NCI-H1436 (cell line): ENCODE results near the gene MXD4.
"Not testable (repeated sequence)": the region's sequence is repeated elsewhere in the genome, so short reads cannot be mapped to it uniquely, and the experiment has no call there.

ENCODE experiments used
- DNase-seq: peaks from one replicate; lab custom pipeline; 2025; lab: John Stamatoyannopoulos, UW

MXD4 gene

GRCh38 chr4:2219233-2219760, 42.6 kb downstream of the MXD4 start:
- no peak for DNase-seq

DNA sequence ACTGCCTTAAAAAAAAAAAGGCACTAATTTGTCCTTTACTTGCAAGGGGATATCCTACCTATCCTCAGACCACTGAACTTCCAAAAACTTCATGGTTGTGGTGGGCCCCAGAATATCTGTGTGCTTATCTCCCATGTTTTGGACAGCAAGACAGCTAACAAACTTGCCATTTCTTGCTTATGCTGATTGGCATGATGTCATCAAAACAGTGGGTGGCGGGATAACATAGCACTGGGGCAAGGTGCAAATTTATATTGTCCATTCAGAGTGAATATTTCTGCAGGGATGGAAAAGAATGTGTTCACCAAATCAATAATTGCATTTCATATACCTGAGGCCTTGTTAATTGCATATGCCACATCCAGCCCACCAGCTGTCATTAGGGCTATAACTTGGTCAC, 43.5 kb downstream of the MXD4 start:
- no peak for DNase-seq

DNA sequence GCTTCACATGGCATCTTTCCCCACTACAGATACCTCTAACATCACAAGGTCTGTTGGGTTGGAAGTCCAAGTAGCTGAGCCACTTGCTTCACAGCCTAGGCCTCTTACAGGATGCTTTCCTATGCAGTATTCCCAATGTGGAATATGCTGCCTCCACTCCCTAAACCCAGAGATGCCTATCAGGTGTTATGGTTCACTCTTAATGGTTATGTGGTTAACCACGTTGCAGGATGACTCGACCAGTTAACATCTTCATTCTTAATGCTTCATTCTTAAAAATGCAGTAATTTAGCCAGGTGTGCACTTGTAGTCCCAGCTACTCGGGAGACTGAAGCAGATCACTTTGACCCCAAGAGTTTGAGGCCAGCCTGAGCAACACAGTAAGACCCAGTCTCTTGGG, 44.2 kb downstream of the MXD4 start:
- no peak for DNase-seq

GRCh38 chr4:2212831-2213230, 49.1 kb downstream of the MXD4 start:
- DNase-seq, result no peak

DNA sequence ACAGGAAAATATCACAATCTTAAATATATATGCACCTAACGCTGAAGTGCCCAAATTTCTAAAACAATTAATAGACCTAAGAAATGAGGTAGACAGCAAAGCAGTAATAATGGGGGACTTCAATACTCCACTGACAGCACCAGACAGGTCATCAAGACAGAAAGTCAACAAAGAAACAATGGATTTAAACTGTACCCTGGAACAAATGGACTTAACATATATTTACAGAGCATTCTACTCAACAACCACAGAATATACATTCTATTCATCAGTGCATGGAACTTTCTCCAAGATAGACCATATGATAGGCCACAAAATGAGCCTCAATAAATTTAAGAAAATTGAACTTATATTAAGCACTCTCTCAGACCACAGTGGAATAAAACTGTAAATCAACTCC, 59.1 kb downstream of the MXD4 start:
- not testable (repeated sequence) for DNase-seq
